SU-DHL-6 (cell line): ENCODE measurements around the gene CAMK4.

Experiments
- CTCF ChIP-seq: fragments of 200-600 bp; sonication (generic); IDR thresholded peaks from one replicate; pipeline ENCODE4 v1.5.1; 2017; ENCODE audit warnings: antibody characterized with exemption, mild to moderate bottlenecking, low read length, moderate library complexity; ENCODE audit not compliant: insufficient read depth, poor library complexity, severe bottlenecking
- EZH2phosphoT487 ChIP-seq: fragments of 200-600 bp; sonication (generic), shearing (Covaris generic); conservative IDR thresholded peaks from 2 replicates; pipeline ENCODE4 v1.6.1; 2018; ENCODE audit warnings: mild to moderate bottlenecking, antibody characterized with exemption, low read length, moderate library complexity, mixed read lengths

GRCh38 chr5:111277061-111277460 lies 52.9 kb downstream of the CAMK4 start:
- TF ChIP-seq CTCF (no peak), EZH2phosphoT487 (no peak)
